Activated effector memory CD4-positive, alpha-beta T cell treated with Interleukin-2 at 50 U/mL for 16 hours (primary cell): ENCODE results near the gene TMX3.
A peak's percentile ranks its signal among the peaks of the same experiment; 100 is the strongest.

Source experiments
- DNase-seq: peaks from one replicate; pipeline ENCODE4 v3.0.0-alpha.2; 2020

TMX3 gene, protein sequence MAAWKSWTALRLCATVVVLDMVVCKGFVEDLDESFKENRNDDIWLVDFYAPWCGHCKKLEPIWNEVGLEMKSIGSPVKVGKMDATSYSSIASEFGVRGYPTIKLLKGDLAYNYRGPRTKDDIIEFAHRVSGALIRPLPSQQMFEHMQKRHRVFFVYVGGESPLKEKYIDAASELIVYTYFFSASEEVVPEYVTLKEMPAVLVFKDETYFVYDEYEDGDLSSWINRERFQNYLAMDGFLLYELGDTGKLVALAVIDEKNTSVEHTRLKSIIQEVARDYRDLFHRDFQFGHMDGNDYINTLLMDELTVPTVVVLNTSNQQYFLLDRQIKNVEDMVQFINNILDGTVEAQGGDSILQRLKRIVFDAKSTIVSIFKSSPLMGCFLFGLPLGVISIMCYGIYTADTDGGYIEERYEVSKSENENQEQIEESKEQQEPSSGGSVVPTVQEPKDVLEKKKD

DNA sequence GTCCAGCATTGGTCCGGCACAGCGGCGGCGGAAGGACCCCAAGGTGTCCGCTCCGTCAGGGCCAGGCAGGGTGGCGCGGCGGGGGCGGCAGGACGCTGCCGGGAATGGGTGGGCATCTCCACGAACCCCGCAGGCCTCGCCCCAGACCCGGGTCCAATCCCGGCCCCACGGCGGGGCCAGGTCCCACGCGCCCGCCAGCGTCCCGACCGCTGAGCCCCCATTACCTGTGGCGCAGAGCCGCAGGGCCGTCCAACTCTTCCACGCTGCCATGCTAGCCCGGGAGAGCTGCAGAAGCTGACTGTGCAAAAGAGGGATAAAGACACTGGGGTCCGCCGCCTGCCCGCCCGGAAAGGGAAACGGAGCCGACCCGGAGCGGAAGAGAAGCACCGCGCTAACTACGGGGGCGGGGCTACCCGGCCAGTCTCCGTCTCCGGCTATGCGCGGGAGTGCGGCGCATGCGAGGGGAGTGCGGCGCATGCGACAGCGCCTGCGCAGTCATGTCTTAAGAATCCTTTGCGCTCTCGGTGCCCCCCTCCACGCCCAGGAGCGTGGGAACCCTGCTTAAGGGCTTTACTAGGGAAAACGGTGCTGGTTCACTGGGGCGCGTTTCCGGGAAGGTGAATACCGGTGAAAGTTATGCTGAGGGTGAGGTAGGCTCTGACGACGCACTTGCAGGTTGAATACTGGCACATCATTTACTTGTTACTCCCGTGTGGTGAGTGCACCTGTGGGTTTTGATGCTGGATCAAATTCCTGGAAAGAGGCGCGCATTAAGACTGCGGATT lies at the start of gene TMX3:
TSS of gene TMX3 (minus strand) at position 397 of the 785 bp plus-strand sequence. CDS start at position 270, 127 bp downstream.
- DNase-seq: peak; percentile 89

DNA sequence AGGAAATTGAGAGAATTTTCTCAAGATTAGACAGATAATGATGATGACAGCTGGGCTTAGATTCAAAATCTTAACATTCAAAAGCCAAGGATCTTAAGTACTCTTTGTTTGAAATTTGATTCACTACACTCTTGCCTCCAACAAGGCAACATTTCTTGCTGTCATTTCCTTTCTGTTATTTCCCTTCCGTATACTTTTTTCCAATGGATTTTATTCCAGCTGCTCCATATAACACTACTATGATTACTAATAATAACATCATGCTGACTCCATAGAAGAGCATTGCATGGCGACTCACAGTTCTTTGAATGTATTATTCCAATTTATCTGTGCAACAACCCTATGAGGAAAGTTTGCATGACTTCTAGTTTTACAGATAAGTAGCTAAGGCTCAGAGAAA lies 49.1 kb upstream of the TMX3 start:
- no peak for DNase-seq

DNA sequence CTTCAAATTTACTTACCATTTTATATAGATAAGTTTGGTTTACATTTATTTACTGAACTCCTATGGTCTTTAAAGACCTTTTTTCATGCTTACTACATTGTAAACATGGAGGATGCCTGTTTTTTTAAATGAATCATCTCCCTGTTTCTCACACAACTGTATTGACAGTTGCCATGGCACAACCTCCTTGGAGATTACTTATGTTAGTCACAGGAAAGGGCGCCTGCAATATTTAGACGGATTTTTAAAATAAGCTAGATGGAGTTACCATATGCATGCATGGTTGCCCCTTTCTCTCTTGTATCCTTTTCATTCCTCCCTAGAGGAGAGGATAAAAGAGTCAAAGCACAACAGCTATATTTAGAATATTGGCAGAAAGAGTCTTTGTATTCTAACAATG lies 48.2 kb upstream of the TMX3 start:
- DNase-seq: no peak

DNA sequence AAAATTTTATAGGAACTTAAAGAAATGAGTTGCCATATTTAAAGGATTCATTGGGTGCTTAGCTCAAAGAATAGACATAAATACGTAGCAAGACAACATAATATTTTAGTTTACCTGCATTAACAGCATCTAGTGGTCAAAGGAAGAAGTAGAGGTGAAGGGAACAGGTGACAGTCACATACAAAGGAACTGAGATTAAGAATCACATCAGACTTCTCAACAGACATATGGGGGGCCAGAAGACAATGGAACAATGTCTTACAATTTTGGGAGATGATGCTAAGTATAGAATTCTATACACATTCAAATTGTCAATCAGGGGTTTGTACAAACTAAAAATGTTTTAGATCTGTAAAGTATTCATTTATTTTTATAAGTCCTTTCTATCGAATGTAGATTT lies 44.4 kb upstream of the TMX3 start:
- DNase-seq: no peak

DNA sequence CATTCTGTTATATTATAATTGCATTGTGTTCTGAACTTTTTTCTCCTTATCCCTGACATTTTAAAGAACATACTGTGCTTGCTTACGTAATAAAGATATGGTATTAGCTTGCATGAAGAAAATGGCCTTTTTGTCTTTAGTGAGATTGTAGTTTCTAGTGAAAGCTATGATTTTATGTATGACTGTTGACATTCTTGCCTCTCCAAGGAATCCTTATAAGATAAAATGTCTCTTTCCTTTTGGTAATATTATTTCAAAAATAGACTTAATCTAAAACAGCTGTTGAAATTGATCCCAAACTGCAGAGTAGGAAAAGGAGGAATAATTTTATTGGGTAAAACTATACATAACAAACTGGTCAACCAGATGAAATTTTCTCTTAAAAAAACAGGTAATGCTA lies 42.2 kb upstream of the TMX3 start:
- no peak for DNase-seq

DNA sequence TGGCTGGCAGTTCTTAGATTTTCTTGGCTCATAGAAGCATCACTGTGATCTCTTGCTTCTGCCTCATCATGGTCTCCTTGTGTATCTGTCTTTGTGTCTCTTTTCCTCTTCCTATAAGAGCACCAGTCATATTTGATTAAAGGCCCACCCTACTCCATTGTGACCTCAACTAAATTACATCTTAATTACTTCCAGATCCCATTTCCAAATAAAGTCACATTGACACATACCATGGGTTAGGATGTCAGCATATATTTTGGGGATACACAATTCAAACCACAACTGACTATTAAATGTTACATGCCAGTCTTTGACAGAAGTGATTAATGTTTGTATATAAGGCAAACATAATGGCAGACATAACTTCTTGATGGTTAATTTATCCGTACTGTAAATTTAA lies 27.3 kb upstream of the TMX3 start:
- DNase-seq: no peak

DNA sequence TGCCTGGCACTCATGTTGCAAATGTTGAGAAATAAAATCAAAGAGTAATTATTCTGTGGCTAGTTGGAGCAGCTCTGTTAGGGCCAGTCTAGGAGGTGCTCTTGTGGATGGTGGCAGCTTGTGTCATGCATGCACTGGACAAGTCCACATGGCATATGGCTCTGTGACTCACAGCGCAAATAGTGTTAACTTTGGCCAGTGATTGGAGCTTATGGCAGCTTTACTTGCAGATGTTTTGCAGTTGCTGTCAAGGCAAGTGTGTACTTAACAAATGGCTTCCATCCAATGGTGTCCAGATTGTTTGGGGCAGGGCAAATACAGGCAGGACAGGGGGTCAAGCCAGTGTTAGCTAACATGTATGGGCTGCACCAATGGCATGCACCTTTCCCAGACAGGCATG lies 26.1 kb upstream of the TMX3 start:
- no peak for DNase-seq

DNA sequence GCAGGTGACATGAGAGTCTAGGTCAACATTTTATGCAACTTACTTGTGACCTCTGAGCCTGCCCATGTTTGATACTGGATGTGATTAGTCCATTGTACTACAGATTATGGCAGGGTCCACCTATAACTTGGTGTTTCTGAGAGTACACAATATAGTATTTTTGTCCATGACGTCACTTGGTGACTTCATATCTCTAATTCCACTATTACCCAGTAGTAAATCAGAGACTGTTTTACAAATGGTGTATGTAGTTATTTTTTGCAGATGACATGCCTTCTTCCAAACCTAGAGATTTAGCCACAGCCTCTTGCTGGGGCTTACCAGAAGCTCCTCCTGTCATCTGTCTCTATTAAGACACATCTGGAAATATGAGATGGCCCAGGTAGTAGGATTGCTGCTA lies 24.6 kb upstream of the TMX3 start:
- no peak for DNase-seq

DNA sequence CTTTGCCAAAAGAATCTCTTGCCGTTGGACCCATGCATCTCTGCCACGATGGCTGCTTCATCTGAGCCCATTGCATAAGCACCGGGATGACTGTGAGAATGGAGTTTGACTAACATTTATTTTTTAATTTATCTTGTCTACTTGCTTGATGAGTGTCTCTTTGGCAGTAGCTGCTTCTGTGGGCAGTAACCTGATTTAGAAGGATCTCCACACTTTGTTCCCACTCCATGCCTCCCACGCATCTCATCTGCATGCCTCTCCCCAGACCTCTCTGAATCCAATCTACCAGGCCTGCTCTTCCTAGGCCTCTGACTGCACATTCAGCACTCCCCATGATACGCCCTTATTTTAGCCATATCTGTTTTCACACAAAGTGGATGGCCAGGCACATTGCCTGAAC lies 23.7 kb upstream of the TMX3 start:
- no peak for DNase-seq

DNA sequence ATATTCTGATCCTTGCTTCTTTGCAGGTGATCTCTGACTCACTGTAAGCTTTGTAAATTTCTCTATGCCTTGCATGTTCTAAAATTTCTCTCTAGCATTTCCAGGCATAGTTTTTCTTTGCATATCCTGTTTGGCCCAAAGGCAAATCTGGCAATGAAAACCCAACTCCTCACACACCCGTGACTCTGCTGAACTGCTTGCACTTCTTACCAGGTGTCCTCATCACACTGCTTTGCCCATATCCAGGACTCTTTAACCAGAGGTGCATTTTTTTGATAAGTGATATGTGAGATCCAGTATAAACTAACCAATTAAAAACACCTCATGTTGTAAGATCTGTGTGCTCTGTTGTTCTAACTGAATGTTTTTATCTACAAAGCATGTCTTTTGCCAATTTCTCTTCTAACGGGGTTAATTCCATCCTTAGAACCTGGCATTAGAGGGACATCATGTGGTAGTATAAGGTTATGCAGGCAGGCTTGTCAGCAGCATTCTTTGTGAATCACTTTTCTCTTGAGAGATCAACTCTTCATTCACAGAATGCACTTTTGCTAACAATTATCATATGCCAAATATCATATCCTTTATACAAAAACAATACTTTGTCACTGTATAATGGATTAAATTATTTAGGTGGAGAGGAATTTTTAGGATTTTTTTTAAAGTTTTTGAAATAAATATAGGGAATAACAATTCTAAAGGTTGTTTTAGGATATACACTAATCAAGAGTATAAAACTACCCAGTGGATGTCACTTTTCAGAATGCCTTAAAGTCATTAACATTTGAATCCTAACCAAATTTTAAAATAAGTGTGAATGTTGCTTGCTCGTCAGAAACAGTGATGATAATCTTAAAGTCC lies 20.8 kb upstream of the TMX3 start:
- DNase-seq: no peak

DNA sequence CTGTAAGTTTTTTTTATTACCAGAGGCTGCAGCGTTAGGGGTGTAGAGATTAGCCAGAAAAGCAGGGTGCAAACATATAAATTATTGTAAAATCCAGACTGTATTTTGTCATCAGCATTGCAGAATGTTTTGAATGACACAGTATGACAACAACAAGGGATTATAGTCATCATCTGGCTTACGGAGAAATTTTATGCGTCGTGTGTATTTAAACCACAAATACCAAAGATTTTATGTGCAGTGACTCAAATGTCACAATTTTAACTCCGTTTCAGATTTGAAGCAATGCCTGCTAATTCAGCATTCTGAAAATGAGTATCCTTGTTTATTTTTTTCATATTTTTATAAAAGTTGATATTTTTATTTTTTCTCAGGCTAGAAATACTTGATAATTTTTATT lies 19.4 kb upstream of the TMX3 start:
- DNase-seq: no peak

DNA sequence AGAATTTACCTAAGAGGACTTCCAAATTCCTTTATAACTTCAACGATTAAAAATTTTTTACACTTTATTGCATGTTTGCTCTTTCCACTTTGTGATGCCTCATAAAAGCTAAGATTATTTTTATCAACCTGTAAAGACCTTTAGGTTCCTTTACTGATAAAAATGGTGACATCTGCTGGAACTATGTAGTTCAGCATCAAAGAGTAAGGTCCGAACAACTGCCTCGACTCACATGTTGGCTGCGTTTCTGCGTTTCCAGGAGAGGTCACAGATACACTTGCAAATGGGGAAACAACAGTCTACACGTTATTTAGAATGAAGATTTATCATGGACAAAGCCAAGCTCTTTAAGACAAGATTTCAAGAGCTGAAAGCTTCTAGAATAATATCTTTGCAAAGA lies 18.8 kb upstream of the TMX3 start:
- no peak for DNase-seq

DNA sequence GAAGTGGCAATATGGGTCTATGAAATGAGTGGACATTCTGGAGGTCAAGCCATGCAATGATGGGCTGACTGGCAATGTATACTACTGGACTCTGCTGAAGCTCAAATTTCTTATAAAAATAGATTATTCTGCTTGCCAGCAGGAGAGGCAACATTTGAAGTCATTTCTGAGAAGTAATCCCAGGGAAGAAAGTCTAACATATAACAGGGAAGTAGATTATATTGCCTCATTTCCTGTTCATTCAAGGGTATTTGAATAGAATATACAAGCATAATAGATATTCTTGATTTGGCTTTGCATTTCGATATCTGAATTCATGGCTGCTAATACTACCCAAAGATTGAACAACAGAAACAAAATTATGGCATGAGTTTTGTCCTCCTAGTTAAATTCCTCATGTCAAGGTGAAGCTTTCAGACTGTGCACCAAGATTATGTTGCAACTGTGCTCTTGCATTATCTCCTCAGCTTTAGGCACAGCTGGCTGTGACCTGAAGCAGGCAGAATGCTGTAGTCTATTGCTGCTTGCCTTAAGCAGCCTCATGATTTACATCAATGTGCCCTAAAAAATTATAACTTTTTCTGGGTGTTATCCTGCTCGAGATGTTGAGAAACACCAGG lies 13.3 kb upstream of the TMX3 start:
- DNase-seq: no peak

DNA sequence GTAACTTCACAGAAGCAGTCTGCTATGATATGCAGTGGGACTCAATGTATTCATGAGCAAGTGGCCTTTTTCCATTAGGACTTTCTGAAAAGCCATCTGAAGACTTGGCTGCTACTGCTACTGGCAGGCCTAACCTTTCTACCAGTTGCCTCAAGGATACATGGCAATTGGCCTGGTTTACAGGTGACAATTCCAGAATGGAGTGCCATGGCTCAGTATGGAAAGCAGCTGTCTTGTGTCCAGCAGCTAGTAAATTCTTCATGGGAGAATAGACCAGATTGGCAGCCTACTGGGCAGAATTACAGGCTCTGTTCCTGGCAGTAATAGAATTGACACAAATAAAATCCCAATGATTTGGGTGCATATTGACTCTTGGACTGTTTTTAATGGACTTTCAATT lies 12.6 kb upstream of the TMX3 start:
- DNase-seq: no peak

DNA sequence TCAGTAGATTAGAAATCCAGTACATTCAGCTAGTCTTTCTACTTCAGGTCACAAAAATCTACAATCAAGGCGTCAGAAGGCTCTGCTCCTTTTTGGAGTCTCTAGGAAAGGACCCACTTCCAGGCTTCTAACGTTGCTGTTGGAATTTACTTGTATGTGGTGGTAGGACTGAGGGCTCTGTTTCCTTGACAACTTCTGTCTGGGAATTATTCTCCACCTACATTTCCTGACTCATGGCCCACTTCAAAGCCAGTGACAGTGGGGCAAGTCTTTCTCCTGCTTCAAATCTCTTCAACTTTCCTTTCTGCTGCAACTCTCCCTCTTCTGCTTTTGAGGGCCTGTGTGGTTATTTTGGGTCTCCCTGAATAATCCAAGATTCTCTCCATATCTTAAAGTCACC lies 10.4 kb upstream of the TMX3 start:
- no peak for DNase-seq

DNA sequence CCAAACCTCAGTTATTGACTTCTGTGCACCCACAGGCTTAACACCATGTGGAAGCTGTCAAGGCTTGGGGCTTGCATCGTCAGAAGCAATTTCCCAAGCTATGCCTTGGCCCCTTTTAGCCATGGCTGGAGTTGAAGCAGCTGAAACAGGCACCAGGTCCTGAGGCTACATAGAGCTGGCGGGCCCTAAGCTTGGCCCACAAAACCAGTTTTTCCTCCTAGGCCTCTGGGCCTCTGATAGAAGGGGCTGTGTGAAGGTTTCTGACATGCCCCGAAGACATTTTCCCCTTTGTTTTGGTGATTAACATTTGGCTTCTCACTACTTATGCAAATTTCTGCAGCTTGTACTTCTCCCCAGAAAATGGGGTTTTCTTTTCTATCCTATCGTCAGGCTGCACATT lies 9.1 kb upstream of the TMX3 start:
- DNase-seq: no peak

DNA sequence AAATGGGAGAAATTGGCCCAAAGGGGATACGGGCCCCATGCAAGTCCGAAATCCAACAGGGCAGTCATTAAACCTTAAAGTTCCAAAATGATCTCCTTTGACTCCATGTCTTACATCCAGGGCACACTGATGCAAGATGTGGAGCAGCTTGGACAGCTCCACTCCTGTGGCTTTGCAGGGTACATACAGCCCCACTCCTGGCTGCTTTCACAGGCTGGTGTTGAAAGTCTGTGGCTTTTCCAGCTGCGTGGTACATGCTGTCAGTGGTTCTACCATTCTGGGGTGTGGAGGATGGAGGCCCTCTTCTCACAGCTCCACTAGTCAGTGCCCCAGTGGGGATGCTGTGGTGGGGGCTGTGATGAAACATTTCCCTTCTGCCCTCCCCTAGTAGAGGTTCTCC lies 8.6 kb upstream of the TMX3 start:
- no peak for DNase-seq

DNA sequence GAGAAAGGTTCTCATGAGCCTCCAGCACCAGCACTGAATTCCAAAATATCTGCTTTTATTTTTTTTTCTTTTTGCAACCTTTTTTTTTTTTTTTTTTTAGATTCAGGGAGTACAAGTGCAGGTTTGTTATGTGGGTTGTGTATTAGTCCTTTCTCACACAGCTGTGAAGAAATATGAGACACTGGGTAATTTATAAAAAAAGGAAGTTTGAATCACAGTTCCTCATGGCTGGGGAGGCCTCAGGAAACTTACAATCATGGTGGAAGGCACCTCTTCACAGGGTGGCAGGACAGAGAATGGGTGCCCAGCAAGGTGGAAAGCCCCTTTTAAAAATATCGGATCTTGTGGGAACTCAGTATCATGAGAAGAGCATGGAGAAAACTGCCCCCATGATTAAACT lies 7.9 kb upstream of the TMX3 start:
- DNase-seq: no peak

DNA sequence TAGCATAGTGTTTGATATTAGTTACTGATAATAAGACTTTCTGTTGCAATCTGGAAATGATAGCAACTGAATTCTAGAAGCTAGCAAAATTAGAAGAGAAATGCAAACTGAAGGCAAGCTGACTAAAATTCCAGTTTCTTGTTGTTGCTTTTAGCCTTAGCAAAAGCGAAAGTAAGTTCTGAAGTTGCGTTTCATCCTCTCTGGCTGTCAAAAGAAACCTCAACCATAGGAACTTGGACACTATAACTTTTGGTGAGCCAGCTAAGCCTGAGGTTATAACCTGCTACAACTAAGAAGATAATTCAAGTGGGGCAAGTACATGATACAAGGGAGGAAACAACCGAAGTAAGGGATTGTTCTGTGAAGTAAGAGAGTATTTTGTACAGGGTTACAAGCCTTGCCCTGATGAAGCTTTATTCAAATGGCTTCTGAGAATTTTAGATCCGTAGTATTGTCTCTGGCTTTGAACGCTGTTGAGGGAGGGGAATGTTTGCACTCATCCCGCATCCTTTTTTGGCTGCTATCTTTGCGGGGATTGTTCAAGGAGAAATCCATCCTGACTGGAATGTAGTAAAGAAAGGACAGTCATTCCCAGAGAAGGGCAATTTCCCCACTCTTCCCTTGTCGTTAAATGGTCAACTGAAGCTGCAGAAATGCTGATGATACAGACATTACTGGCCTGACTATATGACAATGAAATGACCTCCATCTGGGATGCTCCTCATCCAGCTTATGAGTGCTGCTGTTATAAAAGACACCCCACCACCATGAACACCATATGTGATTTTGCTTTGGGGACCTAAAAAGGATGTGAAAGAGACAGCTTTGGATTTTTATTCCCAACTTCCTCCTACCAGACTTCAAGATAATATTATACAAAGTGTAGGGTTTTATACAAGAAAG lies 7.0 kb upstream of the TMX3 start:
- no peak for DNase-seq

DNA sequence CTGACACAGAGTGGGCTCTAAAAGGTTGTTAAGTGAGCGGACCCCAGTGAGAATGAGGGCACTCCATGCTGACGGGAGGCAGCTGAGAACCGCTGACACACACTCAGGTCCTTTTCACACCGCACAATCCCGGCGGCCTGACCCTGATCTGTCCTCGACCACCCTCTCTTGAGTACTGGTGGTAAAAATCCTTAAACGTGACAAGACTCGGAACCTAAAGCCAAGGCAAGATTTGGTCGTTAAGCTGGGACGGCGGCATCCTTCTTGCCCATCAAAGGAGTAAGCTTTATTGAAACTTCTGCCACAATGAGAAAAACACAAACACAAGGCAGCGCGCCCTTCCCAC lies 569 bp downstream of the TMX3 start:
- no peak for DNase-seq

DNA sequence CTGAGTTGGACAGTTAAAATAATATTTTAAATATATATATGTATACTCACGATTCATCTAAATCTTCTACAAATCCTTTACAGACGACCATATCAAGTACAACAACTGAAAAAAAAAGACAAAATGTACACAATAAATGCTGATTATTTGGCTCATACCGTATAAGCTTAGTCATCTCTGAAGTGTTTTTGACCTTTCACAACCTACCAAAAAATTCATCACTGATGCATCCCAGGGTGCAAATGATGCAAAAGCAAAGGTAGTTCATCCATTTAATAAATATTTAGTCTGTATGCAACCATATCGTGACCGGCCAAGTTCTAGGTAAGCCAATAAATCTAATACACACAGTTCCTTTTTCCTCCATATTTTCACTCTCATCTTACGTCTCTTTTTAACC lies 1.1 kb downstream of the TMX3 start:
- DNase-seq: no peak

DNA sequence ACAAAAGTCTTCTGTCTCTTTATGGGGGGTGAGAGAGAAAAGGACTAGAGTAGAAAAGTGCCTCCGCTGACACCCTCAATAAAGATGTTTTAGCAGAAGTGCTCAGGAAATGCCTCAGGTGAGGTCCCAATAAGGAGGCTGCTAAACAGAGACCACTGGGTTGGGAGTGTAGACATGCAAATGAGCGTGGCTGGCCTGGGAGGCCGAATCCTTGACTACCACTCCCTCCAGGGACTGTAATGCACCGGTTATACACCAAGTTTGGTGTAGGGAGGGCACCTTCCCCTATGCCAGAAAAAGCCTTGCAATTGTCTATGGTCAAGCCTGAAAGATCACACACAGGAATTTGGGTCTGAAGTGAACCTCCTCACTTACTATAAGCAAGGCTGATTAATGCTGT lies 1.8 kb downstream of the TMX3 start:
- DNase-seq: no peak
